ENCODE results near the gene GPX3. TPM values are rescaled to one million over a fixed set of nuclear protein-coding genes. Genes with fewer than 3 reads are reported as not detected.

Gene GPX3
- total RNA-seq, 1 donor from 2014 or later: 855 TPM

DNA sequence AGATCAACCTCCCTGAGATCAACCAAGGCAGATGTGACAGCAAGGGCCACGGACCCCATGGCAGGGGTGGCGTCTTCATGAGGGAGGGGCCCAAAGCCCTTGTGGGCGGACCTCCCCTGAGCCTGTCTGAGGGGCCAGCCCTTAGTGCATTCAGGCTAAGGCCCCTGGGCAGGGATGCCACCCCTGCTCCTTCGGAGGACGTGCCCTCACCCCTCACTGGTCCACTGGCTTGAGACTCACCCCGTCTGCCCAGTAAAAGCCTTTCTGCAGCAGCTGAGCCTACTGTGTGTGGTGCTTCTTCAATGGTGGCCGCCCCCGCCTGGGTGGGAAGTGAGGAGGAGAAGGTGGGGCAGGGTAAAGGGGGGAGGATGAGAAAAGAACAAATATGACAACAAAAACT is 8.3 kb downstream of the GPX3 start:
- H3K27me3 ChIP-seq (ENCODE audit: low read depth): no peaks in the 10 kb centered on the region
- no peak overlapping the region for H3K4me3 ChIP-seq
- peaks cover 72% of the 10 kb centered on the region for H3K4me1 ChIP-seq
- TF ChIP-seq, protein P1, sequence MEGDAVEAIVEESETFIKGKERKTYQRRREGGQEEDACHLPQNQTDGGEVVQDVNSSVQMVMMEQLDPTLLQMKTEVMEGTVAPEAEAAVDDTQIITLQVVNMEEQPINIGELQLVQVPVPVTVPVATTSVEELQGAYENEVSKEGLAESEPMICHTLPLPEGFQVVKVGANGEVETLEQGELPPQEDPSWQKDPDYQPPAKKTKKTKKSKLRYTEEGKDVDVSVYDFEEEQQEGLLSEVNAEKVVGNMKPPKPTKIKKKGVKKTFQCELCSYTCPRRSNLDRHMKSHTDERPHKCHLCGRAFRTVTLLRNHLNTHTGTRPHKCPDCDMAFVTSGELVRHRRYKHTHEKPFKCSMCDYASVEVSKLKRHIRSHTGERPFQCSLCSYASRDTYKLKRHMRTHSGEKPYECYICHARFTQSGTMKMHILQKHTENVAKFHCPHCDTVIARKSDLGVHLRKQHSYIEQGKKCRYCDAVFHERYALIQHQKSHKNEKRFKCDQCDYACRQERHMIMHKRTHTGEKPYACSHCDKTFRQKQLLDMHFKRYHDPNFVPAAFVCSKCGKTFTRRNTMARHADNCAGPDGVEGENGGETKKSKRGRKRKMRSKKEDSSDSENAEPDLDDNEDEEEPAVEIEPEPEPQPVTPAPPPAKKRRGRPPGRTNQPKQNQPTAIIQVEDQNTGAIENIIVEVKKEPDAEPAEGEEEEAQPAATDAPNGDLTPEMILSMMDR (IDR thresholded peaks at IDR 0.05): no peak
- intact Hi-C loops (cut with DNase I): no loop called here
- H3K36me3 ChIP-seq: peaks cover 97% of the 10 kb centered on the region
- no peaks in the 10 kb centered on the region for H3K9me3 ChIP-seq
- ATAC-seq (no peak), DNase-seq (no peak)
- H3K27ac ChIP-seq: peak overlapping the region; percentile 21

DNA sequence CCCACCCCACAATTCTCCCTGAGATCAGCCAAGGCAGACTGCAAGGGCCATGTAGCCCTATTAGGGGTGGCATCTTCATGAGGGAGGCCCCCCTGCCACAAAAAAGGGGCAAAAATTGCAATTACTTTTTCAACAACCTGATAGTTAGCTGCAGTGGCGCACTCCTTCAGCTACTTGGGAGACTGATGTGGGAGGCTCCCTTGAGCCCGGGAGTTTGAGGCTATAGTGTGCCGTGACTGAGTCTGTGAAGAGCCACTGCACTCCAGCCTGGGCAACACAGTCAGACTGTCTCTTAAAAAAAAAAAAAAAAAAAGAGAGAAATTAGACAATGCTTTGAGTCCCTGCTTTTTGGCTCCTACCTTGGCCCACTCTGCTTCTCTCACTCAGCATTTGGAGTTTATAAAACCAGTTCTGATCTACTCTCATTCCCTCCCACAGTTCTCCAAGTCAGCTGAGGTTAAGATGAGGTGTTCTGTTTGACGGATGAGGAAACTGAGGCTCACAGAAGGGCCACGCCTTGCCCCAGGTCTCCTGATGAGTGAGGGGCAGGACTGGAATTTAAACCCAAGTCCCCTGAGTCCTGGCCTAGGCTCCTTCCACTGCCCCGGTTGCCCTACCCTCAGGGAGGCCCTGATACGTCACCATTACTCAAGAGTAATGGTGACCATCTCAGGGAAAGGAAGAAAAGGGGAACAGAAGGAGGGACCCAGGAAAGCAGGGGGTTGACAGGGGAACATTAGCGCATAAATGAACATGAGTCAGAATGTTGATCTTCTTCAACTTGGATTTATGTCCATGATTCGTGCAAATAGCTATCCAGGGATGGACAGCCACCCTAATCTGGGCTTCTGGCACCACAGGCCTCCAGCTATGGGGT is 9.0 kb downstream of the GPX3 start:
- TF ChIP-seq, protein P1 (IDR thresholded peaks at IDR 0.05): no peak
- H3K9me3 ChIP-seq: no peaks in the 10 kb centered on the region
- H3K4me3 ChIP-seq: no peak overlapping the region
- peaks cover 95% of the 10 kb centered on the region for H3K36me3 ChIP-seq
- DNase-seq (no peak), ATAC-seq (peak in 1 of 2 donors; percentile 3)
- H3K27ac ChIP-seq: peak overlapping the region; percentile 80
- H3K4me1 ChIP-seq: peaks cover 65% of the 10 kb centered on the region
- intact Hi-C loops (cut with DNase I): no loop called here
- no peaks in the 10 kb centered on the region for H3K27me3 ChIP-seq (ENCODE audit: low read depth)

DNA sequence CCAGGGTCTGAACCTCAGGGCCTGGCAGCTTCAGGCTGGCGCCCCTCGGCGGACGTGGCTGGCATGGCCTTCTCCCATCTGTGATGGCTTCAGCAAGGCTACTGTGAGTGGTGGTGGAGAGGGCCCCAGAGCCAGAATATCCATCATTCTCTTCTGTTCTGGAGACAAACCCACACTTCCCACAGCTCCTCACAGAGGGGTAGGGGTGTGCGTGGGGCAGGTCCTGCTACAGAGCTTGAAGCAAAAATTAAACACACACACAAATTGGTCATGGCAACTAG is 9.6 kb downstream of the GPX3 start:
- Histone ChIP-seq H3K4me3 (no peak overlapping the region), H3K27me3 (ENCODE audit: low read depth) (no peaks in the 10 kb centered on the region), H3K4me1 (peaks cover 59% of the 10 kb centered on the region), H3K36me3 (peaks cover 95% of the 10 kb centered on the region), H3K9me3 (no peaks in the 10 kb centered on the region), H3K27ac (peak overlapping the region; percentile 80)
- TF ChIP-seq, protein P1 (IDR thresholded peaks at IDR 0.05): no peak
- peak in 1 of 2 donors; percentile 13 for ATAC-seq
- no peak for DNase-seq
- intact Hi-C loops (cut with DNase I): no loop called here

DNA sequence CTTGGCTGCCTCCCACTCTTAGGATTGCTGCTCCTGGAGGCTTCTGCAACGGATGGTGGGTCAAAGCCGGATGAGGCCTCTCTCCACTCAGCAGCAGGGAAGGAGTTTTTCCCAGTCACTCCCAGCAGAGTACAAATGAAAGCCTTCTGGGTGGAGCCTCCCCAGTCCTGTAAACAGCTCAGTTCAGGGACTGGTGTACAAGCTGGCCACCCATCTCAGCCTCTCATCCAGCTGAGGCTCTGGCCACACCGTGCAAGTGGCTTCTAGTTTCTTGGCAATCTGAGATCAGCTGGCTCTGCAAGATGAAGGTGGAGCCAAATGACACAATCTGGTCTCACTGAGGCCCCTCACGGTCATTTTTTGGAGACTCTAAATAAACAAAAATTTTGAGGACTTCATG is 10.0 kb downstream of the GPX3 start:
- Histone ChIP-seq H3K4me3 (no peak overlapping the region), H3K36me3 (peaks cover 95% of the 10 kb centered on the region), H3K27ac (peak overlapping the region; percentile 80), H3K4me1 (peaks cover 55% of the 10 kb centered on the region), H3K27me3 (ENCODE audit: low read depth) (no peaks in the 10 kb centered on the region), H3K9me3 (no peaks in the 10 kb centered on the region)
- TF ChIP-seq, protein P1 (IDR thresholded peaks at IDR 0.05): no peak
- intact Hi-C loops (cut with DNase I): no loop called here
- DNase-seq: no peak
- ATAC-seq: peak; percentile 71 to 81

GRCh38 chr5:151031554-151031953 is 11.2 kb downstream of the GPX3 start:
- H3K9me3 ChIP-seq: no peaks in the 10 kb centered on the region
- DNase-seq (no peak), ATAC-seq (no peak)
- H3K4me1 ChIP-seq: peaks cover 45% of the 10 kb centered on the region
- intact Hi-C loops (cut with DNase I): no loop called here
- no peaks in the 10 kb centered on the region for H3K27me3 ChIP-seq (ENCODE audit: low read depth)
- H3K27ac ChIP-seq: peak overlapping the region; percentile 80
- peaks cover 95% of the 10 kb centered on the region for H3K36me3 ChIP-seq
- no peak overlapping the region for H3K4me3 ChIP-seq
- TF ChIP-seq, protein P1 (IDR thresholded peaks at IDR 0.05): no peak
